Lower leg skin (tissue), 3 donors: ENCODE data around the gene RUNX1.

Experiments used
- CTCF ChIP-seq, 3 donors: fragments of 450-650 bp; IDR thresholded peaks; one replicate each; pipeline ENCODE4 v1.5.1; 2016; ENCODE audit warnings: antibody characterized with exemption in 3 of 3, mild to moderate bottlenecking in 3 of 3, moderate library complexity in 2 of 3
- POLR2A ChIP-seq, 2 donors: fragments of 450-650 bp; IDR thresholded peaks; one replicate each; pipeline ENCODE4 v1.6.1; 2016 to 2017; ENCODE audit warnings: antibody characterized with exemption in 2 of 2, mild to moderate bottlenecking in 1 of 2, moderate library complexity in 1 of 2

- no peak for TF ChIP-seq CTCF (IDR thresholded peaks at IDR 0.05)
- TF ChIP-seq POLR2A (IDR thresholded peaks at IDR 0.05) = no peak
Observed at GRCh38 chr21:35083246-35083645, 34.1 kb upstream of the RUNX1 start.
